GM19043 (cell line): ENCODE measurements around the gene NTN3.

Experiments
- ATAC-seq: cut with Tn5 transposase; IDR thresholded peaks from one replicate; pipeline ENCODE4 v1.9.1; 2021; ENCODE audit warnings: low read depth; ENCODE audit not compliant: unreplicated experiment

Gene NTN3

DNA sequence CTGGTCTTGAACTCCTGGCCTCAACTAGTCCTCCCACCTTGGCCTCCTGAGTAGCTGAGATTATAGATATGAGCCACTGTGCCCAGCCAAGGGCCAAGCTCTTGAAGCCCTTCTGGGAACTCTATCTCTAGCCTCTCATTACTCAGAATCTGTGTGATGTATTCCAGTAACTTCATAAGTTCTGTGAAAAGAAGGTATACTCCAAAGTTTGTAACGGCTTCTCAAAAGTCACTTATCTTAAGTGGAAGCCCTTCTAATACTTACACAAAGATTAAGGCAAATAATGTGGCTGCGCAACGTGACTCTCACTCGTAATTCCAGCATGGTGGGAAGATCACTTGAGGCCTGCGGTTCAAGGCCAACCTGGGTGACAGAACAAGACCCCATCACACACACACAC, 23.5 kb downstream of the NTN3 start:
- ATAC-seq: no peak

DNA sequence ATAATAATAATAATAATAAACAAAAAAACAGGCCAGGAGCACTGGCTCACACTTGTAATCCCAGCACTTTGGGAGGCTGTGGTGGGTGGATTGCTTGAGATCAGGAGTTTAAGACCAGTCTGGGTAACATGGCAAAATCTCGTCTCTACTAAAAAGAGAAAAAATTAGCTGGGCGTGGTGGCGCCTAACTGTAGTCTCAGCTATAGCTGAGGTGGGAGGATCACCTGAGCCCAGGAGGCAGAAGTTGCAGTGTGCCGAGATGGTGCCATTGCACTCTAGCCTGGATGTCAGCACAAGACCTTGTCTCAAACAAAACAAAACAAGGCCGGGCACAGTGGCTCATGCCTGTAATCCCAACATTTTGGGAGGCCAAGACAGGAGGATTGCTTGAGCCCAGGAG, 23.9 kb downstream of the NTN3 start:
- no peak for ATAC-seq

DNA sequence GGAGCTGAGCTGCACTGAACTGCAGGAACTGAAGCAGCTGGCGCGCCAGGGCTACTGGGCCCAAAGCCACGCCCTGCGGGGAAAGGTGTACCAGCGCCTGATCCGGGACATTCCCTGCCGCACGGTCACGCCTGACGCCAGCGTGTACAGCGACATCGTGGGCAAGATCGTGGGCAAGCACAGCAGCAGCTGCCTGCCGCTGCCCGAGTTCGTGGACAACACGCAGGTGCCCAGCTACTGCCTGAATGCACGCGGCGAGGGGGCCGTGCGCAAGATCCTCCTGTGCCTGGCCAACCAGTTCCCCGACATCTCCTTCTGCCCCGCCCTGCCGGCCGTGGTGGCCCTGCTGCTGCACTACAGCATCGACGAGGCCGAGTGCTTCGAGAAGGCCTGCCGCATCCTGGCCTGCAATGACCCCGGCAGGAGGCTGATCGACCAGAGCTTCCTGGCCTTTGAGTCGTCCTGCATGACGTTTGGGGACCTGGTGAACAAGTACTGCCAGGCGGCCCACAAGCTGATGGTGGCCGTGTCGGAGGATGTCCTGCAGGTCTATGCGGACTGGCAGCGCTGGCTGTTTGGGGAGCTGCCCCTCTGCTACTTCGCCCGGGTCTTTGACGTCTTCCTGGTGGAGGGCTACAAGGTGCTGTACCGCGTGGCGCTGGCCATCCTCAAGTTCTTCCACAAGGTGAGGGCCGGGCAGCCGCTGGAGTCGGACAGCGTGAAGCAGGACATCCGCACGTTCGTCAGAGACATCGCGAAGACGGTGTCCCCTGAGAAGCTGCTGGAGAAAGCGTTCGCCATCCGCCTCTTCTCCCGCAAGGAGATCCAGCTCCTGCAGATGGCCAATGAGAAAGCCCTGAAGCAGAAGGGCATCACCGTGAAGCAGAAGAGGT, 25.4 kb downstream of the NTN3 start:
- no peak for ATAC-seq

DNA sequence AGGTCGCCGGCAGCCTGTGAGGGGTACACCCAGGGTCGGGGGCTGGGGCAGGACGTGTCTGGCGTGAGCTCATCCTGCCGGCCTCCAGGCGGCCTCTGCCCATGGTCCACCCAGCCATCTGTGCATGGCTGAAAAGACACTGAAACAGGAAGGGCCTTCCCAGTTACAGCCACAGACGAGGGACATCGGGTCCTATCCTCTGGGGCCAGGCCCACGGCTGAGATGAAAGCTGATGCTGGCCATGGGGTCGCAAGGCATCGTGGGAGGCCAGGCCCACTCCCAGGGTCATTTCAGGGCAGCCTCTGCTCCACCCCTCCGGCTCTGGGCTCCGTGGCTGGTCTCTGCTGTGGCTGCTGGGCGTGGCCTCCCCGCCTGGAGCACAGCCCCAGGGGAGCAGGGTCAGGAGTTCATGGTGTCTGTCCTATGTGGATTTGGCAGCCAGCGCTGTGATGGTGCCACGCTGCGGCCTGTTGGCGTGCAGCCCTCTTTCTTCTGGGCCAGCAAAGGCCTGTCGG, 26.1 kb downstream of the NTN3 start:
- ATAC-seq: no peak

DNA sequence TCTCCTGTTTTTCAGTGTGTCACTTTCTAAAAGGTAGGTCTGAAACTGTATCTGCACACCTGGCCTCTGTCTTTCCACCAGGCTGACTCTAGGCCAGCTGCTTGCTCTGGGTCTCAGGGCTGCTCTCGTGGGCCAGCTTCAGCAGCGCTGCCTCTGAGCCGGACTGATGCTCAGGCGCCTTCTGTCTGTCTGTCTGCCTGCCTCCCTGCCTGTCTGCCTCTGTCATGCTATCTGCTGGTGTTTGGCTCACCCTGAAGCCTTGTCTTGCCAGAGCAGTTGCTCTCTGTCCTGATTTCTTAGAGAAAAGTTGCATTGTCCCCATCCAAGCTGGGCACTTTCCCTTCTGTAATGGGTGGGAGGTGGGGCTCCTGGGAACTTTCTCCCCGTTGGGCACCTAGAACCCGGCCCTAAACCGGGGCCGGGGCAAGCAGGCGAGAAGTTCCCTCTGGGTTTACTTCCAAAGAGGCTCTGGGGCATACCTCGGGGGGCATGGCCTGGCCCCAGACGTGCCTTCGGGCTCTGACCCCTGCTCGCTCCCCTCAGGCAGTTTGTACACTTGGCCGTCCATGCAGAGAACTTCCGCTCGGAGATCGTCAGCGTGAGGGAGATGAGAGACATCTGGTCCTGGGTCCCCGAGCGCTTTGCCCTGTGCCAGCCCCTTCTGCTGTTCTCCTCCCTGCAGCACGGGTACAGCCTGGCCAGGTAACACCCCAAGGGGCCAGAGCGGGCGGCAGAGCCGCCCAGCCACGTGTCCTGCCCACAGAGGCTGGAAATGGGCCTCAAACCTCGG, 26.8 kb downstream of the NTN3 start:
- ATAC-seq: no peak

DNA sequence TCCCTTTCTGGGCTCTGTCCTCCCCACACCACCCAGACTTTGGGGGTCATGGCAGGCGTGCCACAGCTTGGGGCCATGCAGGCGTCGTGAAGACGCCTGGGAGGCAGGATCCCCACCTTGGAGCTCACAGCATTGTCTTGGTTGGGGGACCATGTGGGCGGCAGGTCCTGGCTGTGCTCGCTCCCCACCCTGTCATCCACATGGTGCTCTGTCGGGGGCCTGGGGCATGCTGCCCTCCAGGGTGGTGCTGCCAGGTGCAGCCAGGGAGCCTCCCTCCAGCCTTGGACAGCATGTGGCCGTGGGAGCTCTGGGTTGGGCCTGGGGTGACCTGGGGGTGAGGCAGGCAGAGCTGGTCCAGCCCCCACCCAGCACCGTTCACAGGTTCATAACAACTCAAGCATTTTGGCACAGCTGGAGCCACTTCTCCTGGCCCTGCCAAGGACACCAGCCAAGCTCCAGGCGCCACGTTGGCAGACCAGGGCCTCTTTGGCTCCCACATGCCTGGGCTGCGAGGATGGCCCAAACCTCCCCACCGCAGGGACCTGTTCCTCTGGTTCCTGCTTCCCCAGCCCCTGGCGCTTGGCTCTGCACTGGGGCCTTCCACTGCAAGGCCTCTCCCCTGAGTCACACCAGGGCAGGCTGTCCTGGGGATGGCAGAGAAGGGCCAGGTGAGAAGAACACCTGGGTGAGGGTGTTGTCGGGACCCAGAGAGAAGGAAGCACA, 27.6 kb downstream of the NTN3 start:
- ATAC-seq: no peak

DNA sequence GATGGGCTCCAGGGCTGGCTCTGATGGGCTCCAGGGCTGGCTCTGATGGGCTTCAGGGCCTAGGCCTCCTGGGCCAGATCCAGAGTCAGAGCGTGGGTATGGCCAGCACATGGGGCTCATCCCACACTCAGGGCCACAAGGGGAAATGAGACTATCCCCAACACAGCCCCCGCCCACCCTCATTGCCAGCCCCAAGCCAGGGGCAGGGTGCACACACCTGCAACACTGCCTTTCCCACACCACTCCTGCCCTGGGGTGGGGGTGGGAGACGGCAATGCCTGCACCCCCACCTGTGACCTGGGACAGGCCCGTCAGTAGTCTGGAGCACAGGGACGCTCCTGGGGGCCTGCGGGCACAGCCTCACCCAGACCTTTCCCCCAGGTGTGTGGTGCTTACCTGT, 28.4 kb downstream of the NTN3 start:
- no peak for ATAC-seq

DNA sequence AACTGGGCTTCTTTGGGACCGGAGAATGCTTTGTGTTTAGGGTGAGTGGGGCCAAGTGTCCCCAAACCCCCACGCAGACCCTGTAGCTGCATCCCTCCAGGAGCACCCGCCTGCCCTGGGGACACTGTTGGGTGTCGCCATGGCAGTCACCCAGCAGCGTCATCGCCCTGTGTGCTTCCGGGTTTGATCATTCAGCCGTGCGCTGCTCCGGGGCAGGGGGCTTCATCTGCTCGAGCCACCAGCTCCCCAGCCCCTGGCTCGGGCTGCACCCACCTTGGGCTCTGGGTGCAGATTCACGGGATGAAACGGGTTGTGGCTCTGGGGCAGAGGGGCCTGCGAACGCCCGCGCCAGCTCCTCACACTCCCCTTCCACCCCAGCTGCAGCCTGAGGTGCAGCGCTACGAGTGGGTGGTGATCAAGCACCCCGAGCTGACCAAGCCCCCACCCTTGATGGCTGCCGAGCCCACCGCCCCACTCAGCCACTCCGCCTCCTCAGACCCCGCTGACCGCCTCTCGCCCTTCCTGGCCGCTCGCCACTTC, 28.9 kb downstream of the NTN3 start:
- ATAC-seq: no peak

DNA sequence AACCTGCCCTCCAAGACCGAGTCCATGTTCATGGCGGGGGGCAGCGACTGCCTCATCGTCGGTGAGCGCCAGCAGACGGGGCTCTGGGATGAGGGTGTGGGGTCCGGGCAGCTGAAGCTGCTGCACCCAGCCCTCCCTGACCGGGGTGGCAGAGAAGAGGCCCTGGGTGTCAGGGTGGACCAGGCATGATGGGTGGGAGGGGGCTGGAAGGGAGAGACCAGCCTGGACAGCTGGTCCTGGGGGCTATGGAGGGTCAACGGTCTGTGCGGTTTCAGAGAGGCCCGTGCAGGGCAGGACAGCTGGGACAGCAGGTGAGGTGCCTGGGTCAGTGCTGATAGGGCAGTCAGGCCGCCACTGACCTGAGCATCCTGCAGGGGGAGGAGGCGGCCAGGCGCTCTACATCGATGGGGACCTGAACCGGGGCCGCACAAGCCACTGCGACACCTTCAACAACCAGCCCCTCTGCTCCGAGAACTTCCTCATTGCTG, 29.4 kb downstream of the NTN3 start:
- no peak for ATAC-seq

DNA sequence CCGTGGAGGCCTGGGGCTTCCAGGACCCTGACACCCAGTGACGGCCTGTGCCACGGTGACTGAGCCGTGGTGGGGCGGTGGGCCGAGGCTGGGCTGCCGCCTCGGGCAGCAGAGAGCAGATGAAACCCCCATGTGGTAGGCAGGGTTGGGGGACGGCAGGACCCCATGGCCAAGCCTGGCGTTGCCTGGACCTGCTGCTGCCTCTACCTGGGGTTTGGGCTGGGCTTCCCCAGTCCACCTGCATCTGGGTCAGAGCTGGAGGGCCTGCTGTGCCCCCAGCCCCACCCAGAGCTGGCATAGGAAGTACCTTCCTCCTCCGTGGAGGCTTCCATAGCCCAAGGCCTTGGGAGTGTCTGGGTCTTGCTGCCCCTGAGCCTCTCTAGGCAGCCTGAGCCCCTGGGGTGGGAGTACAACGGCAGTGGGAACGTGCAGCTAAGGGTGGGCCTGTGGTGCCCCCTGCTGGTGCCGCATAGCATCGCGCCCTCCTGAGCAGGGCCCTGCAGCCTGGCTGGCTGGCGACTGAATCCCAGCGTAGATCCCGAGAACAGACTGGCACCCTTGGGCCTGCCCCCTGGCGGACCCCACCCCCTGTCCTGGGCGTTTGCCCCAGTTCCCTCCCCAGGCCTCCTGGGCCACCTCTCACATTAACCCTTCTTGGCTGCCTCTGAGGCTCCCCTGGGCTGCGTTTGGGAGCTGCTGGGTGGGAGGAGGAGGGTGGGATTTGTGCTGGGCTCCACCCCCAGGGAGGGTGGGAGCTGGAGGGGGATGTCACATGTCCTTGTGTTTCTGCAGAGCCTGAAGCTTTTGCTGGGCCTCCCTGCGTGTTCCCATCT, 30.0 kb downstream of the NTN3 start:
- no peak for ATAC-seq

DNA sequence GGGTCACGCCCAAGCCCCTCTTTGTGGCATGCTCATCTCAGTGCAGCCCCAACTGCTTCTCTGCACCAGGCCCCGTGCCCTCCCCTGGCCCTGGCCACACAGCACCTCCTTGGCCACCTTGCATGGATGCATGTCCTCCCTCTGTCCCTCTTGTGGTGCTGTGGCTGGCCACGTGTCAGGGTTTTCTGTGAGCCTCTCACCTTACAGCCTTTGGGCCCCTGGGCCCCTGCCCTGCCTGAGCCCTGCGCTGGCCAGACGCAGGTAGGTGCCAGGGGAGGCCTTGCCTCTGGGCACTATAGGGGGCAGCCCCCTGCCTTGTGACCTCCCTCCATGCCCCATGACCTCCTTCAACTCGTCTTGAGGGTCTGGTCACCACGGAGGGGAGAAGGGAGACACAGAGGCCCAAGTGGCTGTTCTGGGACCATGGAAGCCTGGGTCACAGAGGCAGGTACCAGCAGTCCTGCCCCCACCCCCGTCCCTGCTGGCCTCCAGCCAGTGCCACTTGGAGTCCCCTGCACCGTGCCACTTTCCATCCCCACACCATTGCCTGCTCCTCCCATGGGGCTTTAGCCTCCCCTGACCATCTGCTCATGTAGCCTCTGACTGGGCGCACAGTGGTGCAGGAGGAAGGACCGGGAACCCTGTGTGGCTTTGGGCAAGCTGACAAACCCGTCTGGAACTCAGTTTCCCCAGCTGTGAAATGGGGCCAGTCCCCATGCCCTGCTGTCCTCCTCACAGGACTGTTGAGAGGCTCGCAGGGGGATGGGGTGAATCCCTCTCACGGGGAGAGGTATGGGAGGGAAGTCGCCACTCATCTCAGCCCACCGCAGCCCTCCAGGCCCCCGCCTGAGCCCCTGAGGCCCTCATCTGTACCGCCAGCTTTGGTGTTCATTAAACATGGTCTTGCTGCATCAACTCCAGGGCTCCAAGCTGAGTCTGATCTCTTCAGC, 31.1 kb downstream of the NTN3 start:
- no peak for ATAC-seq

DNA sequence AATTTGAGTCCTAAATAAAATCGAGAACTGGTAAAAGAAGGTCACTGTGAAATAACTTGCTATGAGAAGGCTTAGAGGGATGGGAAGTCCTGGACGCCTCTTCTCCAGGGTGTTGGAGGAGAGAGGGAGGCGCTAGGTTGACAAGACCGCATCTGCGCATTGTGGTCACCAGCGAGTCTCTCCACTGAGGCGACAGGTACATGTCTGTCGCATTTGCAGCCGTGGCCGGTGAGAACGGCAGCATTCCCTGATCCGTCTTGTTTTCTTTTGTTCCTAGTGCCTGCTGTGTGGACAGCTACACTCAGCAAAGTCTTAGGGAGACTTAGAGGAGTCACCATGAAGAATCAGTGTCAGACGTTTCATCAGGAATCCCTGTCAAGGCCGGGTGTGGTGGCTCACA, 34.6 kb downstream of the NTN3 start:
- no peak for ATAC-seq

DNA sequence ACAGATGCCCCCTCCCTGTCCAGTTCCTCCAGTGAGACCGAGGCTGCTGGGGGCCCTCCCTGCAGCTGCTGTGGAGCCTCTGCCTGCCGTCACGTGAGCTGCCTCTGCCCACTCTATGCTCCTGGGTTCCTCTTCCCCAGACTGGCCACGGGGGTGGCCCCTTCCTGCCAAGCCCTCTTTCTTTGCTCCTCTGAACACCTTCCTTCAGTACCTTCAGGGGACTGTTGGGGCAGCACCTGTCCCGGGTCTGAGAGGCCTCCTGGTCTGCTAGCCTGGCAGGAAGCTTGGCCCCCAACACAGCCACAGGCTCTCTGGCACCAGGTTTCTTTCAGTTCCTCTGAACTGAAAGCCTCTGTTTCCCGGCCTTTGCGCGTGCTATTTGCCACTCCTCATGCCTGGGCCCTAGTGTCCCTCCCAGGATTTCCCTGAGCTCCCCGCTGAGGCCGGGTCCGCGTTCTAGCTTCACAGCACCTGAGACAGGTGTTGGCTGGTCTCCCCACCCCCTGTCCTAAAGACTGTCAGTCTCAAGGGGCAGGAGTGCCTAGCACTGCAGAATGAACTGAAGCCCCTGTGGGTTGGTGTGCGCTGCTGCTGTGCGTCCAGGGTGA, 36.1 kb downstream of the NTN3 start:
- peak; percentile 64 for ATAC-seq

DNA sequence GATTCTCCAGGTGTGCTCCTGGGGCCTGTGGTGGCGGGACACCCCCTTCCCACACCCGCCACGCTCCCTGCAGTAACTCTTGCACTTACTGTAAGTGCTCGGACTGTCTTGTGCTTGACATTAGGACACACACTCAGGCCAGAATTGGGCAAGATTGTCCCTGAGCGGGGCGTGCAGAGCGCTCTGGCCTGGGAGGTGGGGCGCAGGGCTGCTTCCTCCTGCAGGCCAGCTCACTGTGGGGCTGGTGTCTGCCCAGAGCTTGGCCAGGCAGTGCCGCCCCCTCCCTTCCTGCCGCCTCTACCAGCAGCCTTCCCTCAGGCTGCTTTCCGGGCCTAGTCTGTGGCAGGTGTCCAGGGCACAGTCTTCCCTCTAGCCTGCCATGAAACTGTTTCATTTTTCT, 36.6 kb downstream of the NTN3 start:
- no peak for ATAC-seq

DNA sequence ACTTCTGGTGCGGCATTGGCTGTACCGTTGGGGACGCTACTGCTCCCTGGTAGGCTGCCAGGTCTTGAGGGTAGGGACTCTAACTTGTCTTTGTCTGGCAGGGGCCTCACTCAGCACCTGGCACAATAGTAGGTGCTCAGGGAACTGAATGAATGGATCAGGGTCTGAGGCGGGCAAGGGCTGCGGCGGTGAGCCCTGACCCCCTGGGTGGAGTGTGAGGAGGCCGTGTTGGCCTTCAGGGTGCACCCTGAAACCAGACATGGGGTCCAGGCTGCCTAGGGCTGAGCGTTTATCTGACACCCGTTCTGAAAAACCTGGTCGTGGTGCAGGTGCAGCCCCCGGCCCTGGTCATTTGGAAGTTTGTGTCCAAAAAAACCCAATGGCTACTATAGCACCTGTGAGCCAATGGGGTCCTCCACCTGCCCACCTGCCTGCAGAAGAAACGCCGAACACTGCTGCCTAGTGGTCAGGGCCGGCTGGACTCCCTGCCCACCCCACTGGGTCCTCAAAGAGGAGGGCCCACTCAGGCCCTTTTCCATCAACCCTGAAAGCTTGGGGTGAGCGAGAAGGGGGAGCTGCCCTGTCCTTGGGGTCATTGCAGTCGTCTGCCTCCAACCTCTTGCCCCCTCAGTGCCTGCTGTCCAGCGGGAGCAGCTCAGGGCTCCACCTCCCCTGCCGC, 37.8 kb downstream of the NTN3 start:
- ATAC-seq: no peak

DNA sequence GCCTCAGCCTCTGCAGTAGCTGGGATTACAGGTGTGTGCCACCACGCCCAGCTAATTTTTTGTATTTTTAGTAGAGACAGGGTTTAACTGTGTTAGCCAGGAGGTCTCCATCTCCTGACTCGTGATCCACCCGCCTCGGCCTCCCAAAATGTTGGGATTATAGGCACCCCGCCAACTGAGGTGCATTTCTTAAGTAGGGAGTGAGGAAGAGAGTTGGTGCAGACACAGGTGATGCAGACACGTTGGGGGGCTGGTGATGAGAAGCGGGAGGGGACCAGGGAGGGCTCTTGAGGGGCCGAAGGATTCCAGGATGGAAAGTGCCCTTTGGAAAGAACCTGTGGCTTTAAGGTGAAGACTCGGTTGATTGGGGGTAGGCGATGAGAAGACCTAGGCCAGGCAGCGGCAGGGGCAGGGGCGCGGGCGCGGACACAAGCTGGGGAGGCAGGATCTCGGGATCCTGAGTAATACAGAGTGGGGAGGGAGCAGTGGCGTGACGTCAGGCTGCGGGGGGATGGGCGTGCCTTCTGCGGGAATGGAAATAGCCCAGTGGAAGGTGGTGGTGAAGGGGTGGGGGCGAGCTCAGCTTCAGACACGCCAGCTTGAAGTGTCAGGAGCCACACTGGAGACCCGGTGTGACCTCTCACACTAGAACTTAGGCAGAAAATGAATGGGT, 40.2 kb downstream of the NTN3 start:
- no peak for ATAC-seq
